H9 (cell line): ENCODE results near the gene PRDM8. TPM values are rescaled to one million over a fixed set of nuclear protein-coding genes. Genes with fewer than 3 reads are reported as not detected.

ENCODE experiments used
- DNase-seq: peaks from one replicate; pipeline ENCODE4 v3.0.0-alpha.2; 2017
- H2AFZ ChIP-seq: one replicate; pipeline ENCODE4 v1.6.1; 2013; ENCODE audit warnings: mild to moderate bottlenecking, low read length, control low read depth, moderate library complexity
- H2AK5ac ChIP-seq: 2 replicates; pipeline ENCODE4 v1.6.1; 2013; ENCODE audit warnings: low read length, control low read depth, mixed read lengths; ENCODE audit not compliant: insufficient read length
- H2BK120ac ChIP-seq: one replicate; pipeline ENCODE4 v1.6.1; 2013; ENCODE audit warnings: low read depth, mild to moderate bottlenecking, low read length, control low read depth, inconsistent platforms; ENCODE audit not compliant: poor library complexity, severe bottlenecking
- H2BK12ac ChIP-seq: 2 replicates; pipeline ENCODE4 v1.6.1; 2013; ENCODE audit warnings: low read length, control low read depth, mixed read lengths, low read depth; ENCODE audit not compliant: insufficient read length
- H2BK15ac ChIP-seq: 2 replicates; pipeline ENCODE4 v1.6.1; 2013; ENCODE audit warnings: low read depth, low read length, control low read depth
- H2BK20ac ChIP-seq: one replicate; pipeline ENCODE4 v1.6.1; 2013; ENCODE audit warnings: low read depth, mild to moderate bottlenecking, low read length, control low read depth, inconsistent platforms; ENCODE audit not compliant: poor library complexity, severe bottlenecking
- H2BK5ac ChIP-seq: 2 replicates; pipeline ENCODE4 v1.6.1; 2013; ENCODE audit warnings: low read length, control low read depth, mixed read lengths; ENCODE audit not compliant: insufficient read length
- H3K14ac ChIP-seq: 2 replicates; pipeline ENCODE4 v1.6.1; 2013; ENCODE audit warnings: low read length, control low read depth; ENCODE audit not compliant: insufficient read depth
- H3K18ac ChIP-seq: 2 replicates; pipeline ENCODE4 v1.6.1; 2013; ENCODE audit warnings: low read depth, mild to moderate bottlenecking, mixed read lengths, low read length, control low read depth; ENCODE audit not compliant: insufficient read length
- H3K23ac ChIP-seq: 2 replicates; pipeline ENCODE4 v1.6.1; 2013; ENCODE audit warnings: low read length, control low read depth, mixed read lengths, low read depth; ENCODE audit not compliant: insufficient read length
- H3K23me2 ChIP-seq: 2 replicates; pipeline ENCODE4 v1.6.1; 2013; ENCODE audit warnings: low read depth, mild to moderate bottlenecking, mixed read lengths, low read length, control low read depth; ENCODE audit not compliant: insufficient read length, poor library complexity, severe bottlenecking
- H3K27ac ChIP-seq: 2 replicates; pipeline ENCODE4 v1.5.1; 2013; ENCODE audit warnings: low read length, control low read depth, mixed read lengths, low read depth; ENCODE audit not compliant: insufficient read length
- H3K27me3 ChIP-seq: 2 replicates; pipeline ENCODE4 v1.6.1; 2013; ENCODE audit warnings: low read length, control low read depth, inconsistent platforms; ENCODE audit not compliant: insufficient read depth
- H3K4ac ChIP-seq: 2 replicates; pipeline ENCODE4 v1.6.1; 2013; ENCODE audit warnings: low read depth, mild to moderate bottlenecking, control low read depth, inconsistent platforms, low read length, moderate library complexity
- H3K4me1 ChIP-seq: 2 replicates; pipeline ENCODE4 v1.6.1; 2013; ENCODE audit warnings: low read length, control low read depth, inconsistent platforms; ENCODE audit not compliant: insufficient read depth
- H3K4me2 ChIP-seq: 2 replicates; pipeline ENCODE4 v1.6.1; 2013; ENCODE audit warnings: low read length, control low read depth, mixed read lengths; ENCODE audit not compliant: insufficient read length, insufficient read depth
- H3K56ac ChIP-seq: 2 replicates; pipeline ENCODE4 v1.6.1; 2013; ENCODE audit warnings: low read depth, mild to moderate bottlenecking, mixed read lengths, low read length, control low read depth; ENCODE audit not compliant: insufficient read length
- H3K79me1 ChIP-seq: 2 replicates; pipeline ENCODE4 v1.6.1; 2013; ENCODE audit warnings: low read depth, mild to moderate bottlenecking, moderate library complexity, low read length, control low read depth, inconsistent platforms; ENCODE audit not compliant: insufficient read depth, poor library complexity, severe bottlenecking
- H3K79me2 ChIP-seq: 2 replicates; pipeline ENCODE4 v1.6.1; 2013; ENCODE audit warnings: low read length, control low read depth, inconsistent platforms; ENCODE audit not compliant: insufficient read depth
- H3K9ac ChIP-seq: 2 replicates; pipeline ENCODE4 v1.6.1; 2013; ENCODE audit warnings: low read length, control low read depth, mixed read lengths; ENCODE audit not compliant: insufficient read length; ENCODE audit errors: extremely low read depth
- H3K9me3 ChIP-seq: one replicate; pipeline ENCODE4 v1.6.1; 2013; ENCODE audit warnings: low read depth, low read length, inconsistent platforms; ENCODE audit not compliant: control insufficient read depth
- H3T11ph ChIP-seq: one replicate; pipeline ENCODE4 v1.6.1; 2013; ENCODE audit warnings: mild to moderate bottlenecking, low read length, control low read depth, inconsistent platforms
- H4K20me1 ChIP-seq: one replicate; pipeline ENCODE4 v1.6.1; 2013; ENCODE audit not compliant: control insufficient read depth, insufficient read length, insufficient read depth
- H4K5ac ChIP-seq: 2 replicates; pipeline ENCODE4 v1.6.1; 2013; ENCODE audit warnings: low read depth, mild to moderate bottlenecking, mixed read lengths, low read length, control low read depth; ENCODE audit not compliant: insufficient read length
- H4K8ac ChIP-seq: replicated peaks from 2 replicates; pipeline ENCODE4 v1.6.1; 2013; ENCODE audit warnings: low read length, control low read depth, mixed read lengths, low read depth; ENCODE audit not compliant: insufficient read length
- H4K91ac ChIP-seq: 2 replicates; pipeline ENCODE4 v1.6.1; 2013; ENCODE audit warnings: low read depth, mild to moderate bottlenecking, moderate library complexity, mixed read lengths, low read length, control low read depth; ENCODE audit not compliant: insufficient read length
- H3K27ac Mint-ChIP-seq, 3 experiments: 2 replicates in 2 of 3; 3 replicates in 1 of 3; pipeline ENCODE4 v1.8.0; 2020 to 2021; ENCODE audit warnings: mixed read lengths in 3 of 3, mild to moderate bottlenecking in 1 of 3, moderate library complexity in 1 of 3
- H3K27me3 Mint-ChIP-seq: 2 replicates; pipeline ENCODE4 v1.8.0; 2021; ENCODE audit warnings: low read depth, mild to moderate bottlenecking, moderate library complexity, mixed read lengths
- H3K36me3 Mint-ChIP-seq, 3 experiments: 2 replicates in 2 of 3; 3 replicates in 1 of 3; pipeline ENCODE4 v1.8.0; 2020 to 2021; ENCODE audit warnings: low read depth in 3 of 3, mixed read lengths in 3 of 3; ENCODE audit not compliant: insufficient read depth in 1 of 3
- H3K4me1 Mint-ChIP-seq, 2 experiments: 2 replicates each; pipeline ENCODE4 v1.8.0; 2020; ENCODE audit warnings: mixed read lengths in 2 of 2
- H3K4me3 Mint-ChIP-seq, 2 experiments: 2 replicates in 1 of 2; 3 replicates in 1 of 2; pipeline ENCODE4 v1.8.0; 2020 to 2021; ENCODE audit warnings: mild to moderate bottlenecking in 2 of 2, mixed read lengths in 2 of 2, moderate library complexity in 1 of 2
- H3K9me3 Mint-ChIP-seq, 2 experiments: 2 replicates in 1 of 2; 3 replicates in 1 of 2; pipeline ENCODE4 v1.8.0; 2020; ENCODE audit warnings: mild to moderate bottlenecking in 2 of 2, mixed read lengths in 2 of 2, moderate library complexity in 1 of 2
- WGBS: extraction: QIAGEN DNeasy Blood & Tissue Kit; methylation state at CpG from one replicate; pipeline ENCODE4 v1.1.7; 2013; ENCODE audit warnings: missing lambda C conversion rate, low lambda C conversion rate, mixed read lengths; ENCODE audit not compliant: insufficient read length; ENCODE audit errors: extremely low coverage; 5-methylcytosine and 5-hydroxymethylcytosine counted together
- total RNA-seq: library from RNA; stranded (reverse); gene quantifications from 2 replicates; pipeline ENCODE4 v1.2.1, GENCODE V29; 2021
- TF ChIP-seq, protein P1 (sequence below): fragments of 200-600 bp; sonication (generic); conservative IDR thresholded peaks from 3 replicates; pipeline ENCODE4 v1.8.0; 2021; ENCODE audit warnings: antibody characterized with exemption, mild to moderate bottlenecking

Gene PRDM8
- total RNA-seq, 1 experiment from 2014 or later, result not detected

- Histone ChIP-seq H2BK12ac (no peak overlapping the region), H3K18ac (no peak overlapping the region), H2BK15ac (no peak overlapping the region), H3K4ac (no peak overlapping the region), H4K8ac (no peak overlapping the region), H4K91ac (no peak overlapping the region), H2BK5ac (no peak overlapping the region), H3K9me3 (no peaks in the 10 kb centered on the region), H3K9ac (no peak overlapping the region), H2AFZ (no peak overlapping the region), H3K4me1 (no peaks in the 10 kb centered on the region), H3K23ac (no peak overlapping the region), H3K4me2 (no peak overlapping the region), H3K79me2 (no peaks in the 10 kb centered on the region), H2BK20ac (no peak overlapping the region), H3K56ac (no peak overlapping the region), H2AK5ac (no peak overlapping the region), H3K14ac (no peak overlapping the region), H2BK120ac (no peak overlapping the region), H4K5ac (no peak overlapping the region), H3T11ph (no peak overlapping the region), H3K79me1 (no peaks in the 10 kb centered on the region), H3K27ac (no peak overlapping the region), H3K23me2 (no peaks in the 10 kb centered on the region), H3K27me3 (no peaks in the 10 kb centered on the region), H4K20me1 (no peaks in the 10 kb centered on the region)
- TF ChIP-seq, protein P1, sequence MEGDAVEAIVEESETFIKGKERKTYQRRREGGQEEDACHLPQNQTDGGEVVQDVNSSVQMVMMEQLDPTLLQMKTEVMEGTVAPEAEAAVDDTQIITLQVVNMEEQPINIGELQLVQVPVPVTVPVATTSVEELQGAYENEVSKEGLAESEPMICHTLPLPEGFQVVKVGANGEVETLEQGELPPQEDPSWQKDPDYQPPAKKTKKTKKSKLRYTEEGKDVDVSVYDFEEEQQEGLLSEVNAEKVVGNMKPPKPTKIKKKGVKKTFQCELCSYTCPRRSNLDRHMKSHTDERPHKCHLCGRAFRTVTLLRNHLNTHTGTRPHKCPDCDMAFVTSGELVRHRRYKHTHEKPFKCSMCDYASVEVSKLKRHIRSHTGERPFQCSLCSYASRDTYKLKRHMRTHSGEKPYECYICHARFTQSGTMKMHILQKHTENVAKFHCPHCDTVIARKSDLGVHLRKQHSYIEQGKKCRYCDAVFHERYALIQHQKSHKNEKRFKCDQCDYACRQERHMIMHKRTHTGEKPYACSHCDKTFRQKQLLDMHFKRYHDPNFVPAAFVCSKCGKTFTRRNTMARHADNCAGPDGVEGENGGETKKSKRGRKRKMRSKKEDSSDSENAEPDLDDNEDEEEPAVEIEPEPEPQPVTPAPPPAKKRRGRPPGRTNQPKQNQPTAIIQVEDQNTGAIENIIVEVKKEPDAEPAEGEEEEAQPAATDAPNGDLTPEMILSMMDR, result no peak
- Mint-ChIP-seq H3K36me3 (no peaks in the 10 kb centered on the region), H3K9me3 (no peaks in the 10 kb centered on the region), H3K4me1 (no peaks in the 10 kb centered on the region), H3K4me3 (no peak overlapping the region), H3K27me3 (no peaks in the 10 kb centered on the region; the same call in 1 of the 2 replicates), H3K27ac (no peak overlapping the region)
- no peak for DNase-seq
- no CpG with 5 or more reads among the region's 1 CpG for WGBS
Observed at GRCh38 chr4:80150387-80151180, 46.7 kb upstream of the PRDM8 start.
